GM18861 (cell line): Measurements from ENCODE around the gene SEMA5B.

Experiments used
- ATAC-seq: cut with Tn5 transposase; IDR thresholded peaks from one replicate; pipeline ENCODE4 v1.9.1; 2021; ENCODE audit not compliant: unreplicated experiment

SEMA5B gene

GRCh38 chr3:123025642-123026521 is 1.7 kb downstream of the SEMA5B start:
- no peak for ATAC-seq

- no peak for ATAC-seq
Measured at GRCh38 chr3:123024056-123024455, 3.5 kb downstream of the SEMA5B start.

- no peak for ATAC-seq
Measured at GRCh38 chr3:123021996-123022510, 5.5 kb downstream of the SEMA5B start.

GRCh38 chr3:123021388-123021787 is 6.2 kb downstream of the SEMA5B start:
- no peak for ATAC-seq

GRCh38 chr3:123020709-123021108 is 6.9 kb downstream of the SEMA5B start:
- ATAC-seq: no peak

DNA sequence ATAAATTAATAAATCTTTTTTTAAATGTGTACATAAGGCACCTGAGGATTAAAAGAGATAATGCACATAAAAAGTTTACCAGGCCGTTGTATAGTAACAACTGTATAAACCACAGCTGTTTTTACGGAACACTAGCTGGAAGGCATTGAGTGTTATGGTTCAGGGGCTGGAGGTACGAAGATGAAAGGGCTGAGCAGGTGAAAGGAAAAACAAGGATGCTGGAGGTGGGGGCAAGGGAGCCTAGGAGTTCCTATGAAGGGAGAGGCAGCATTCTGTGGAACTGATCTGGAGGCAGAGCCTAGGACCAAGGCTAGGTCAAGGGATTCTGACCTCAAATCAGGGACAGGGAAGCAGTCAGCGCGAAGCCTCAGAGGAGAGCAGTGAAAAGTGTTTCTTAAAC is 8.0 kb downstream of the SEMA5B start:
- no peak for ATAC-seq

DNA sequence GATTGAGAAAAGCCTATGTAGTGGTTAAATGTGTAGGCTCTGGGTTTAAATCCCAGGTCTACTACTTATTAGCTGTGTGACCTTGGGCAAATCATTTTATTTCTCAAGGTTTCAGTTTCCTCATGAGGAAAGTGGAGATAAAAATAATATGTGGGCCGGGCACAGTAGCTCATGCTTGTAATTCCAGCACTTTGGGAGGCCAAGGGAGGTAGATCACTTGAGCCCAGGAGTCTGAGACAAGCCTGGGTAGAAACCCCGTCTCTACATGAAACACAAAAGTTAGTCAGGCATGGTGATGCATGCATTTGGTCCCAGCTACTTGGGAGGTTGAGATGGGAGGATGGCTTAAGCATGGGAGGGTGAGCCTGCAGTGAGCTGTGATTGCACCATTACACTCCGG is 8.4 kb downstream of the SEMA5B start:
- no peak for ATAC-seq

DNA sequence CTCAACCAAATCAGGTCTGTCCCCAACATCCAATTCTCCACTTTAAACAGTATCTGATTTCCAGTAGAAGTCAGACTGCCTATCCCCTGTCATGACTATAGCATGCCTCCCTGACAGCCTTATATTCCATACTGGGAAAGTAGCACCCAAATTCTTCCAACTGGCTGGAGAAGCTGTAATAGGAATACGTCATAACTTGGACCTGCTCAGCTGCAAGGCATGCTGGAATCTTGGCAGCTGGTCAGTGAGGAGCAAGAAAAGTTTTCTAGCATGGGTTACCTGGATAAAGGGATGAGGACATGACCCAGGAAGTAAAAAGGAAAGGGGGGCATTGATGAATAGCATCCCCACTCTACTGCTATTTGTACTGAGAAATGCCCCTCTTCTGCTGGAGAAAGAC is 8.9 kb downstream of the SEMA5B start:
- no peak for ATAC-seq

DNA sequence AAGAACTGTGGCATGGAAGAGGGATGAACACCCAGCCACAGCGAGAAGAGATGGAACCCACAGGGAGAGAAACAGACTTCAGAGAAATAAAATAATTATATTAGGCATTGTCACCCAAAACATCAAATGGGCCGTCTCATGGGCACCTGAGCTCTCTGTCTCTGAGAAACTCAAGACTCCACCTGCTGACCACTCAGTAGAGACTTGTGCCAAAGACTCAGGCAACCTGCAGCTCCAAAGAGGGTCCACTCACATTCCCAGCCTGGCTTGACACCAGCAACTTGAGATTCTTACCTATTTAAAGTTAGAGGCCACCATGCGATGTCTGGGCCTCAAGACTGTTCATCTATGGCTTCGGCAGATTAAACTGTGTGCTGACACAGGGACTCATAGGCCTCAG is 12.0 kb downstream of the SEMA5B start:
- no peak for ATAC-seq

DNA sequence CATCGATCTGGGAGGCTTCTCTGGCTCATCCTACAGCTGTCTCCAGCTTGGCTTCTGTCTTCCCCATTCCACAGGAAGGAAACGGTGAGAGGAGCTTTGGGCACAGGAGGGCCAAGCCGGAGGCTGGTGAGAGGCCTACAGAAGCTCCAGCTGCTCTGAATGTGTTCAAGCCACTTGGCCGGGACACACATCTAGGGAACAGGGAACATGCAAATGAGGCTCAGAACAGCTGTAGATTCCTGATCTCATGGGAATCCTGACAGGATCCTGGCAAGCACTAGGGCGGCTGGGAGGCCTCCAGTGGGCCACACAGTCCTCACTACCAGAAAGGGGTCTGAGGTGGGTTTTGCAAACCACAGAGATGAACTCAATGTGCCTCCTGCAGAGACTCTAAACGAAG is 13.7 kb downstream of the SEMA5B start:
- ATAC-seq: no peak

DNA sequence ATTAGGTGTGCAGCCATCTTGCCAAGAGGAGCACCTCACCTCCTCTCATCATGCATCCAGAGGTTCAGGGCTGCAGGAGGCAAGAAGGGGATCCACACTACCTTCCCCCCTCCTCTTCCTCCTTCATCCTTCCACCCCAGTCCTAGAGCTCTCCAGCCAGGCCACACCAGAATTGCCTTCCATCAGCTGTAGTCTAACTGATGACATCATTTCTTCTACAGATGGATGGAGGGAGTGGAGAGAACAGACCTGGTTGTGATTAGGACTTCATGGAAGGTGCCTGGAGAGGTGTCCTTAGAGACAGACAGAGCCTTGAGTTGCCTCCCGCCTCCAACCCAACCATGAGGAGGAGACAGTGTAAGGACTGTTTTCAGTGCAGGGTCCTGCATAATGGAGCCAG is 14.9 kb downstream of the SEMA5B start:
- ATAC-seq: no peak

- ATAC-seq: no peak
Measured at GRCh38 chr3:123011447-123011846, 16.1 kb downstream of the SEMA5B start.

GRCh38 chr3:123008840-123009239 is 18.7 kb downstream of the SEMA5B start:
- ATAC-seq: no peak

DNA sequence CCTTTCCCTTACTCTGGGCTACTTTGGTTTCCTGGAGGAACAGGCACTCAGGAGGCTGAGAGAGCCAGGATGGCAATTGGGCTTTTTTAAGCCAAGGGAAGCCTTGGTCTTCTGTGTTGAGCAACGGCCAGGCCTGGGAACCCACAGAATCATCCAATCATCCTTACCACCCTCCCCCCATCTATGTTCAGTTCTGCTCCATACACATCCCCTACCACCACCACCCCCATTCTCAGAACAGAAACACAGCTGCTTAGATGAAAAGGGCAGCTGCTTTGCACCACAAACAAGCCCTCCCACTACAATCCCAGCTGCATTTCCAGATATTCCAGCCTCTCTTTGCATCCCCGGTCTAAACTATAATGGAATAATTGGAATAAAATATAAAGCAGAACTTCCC is 21.0 kb downstream of the SEMA5B start:
- no peak for ATAC-seq

DNA sequence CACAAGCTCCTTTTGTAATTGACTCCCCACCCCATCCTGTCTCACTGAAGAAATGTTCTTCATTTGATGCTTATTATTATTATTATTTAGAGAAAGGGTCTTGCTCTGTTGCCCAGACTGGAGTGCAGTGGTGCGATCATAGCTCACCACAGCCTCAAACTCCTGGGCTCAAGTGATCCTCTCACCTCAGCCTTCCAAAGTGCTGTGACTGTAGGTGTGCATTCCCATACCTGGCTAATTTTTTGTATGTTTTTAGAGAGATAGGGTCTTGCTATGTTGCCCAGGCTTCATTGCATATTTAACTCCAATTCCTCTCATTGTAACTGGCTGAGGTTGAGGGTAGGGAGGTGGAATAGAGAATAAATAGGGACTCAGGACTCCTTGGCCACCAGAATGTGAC is 22.3 kb downstream of the SEMA5B start:
- no peak for ATAC-seq

- no peak for ATAC-seq
Measured at GRCh38 chr3:123004201-123004918, 23.2 kb downstream of the SEMA5B start.

- ATAC-seq: no peak
Measured at GRCh38 chr3:123002749-123003497, 24.6 kb downstream of the SEMA5B start.

DNA sequence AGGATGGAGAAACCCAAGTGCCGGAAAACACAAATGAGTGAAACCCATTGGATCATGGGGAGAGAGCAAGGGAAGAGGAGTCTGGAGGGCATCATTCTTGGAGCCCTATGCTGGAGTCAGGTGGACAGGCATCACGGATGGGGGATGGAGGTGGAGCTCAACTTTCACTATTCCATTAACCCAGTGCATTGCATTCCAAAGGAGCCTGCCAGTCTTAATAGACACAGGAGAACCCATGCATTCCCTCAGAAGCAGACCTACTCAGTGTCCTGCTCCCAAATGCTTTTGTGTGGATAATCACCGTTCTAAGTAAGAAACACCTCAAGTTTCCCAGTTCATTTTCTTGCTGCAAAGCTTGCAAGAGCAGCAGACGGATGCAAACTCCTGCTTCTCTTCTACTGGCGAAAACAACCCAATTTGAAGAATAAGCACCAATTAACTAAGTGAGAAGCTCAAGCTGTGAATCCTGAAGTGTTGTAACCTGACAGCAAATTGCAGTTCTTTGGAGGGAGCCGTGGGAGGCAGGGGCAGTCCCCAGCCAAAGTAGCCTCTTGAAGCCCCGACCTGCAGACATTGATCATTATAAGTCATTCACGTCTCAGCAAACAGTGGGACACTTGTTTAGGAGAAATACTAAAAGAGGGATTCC is 25.3 kb downstream of the SEMA5B start:
- no peak for ATAC-seq

DNA sequence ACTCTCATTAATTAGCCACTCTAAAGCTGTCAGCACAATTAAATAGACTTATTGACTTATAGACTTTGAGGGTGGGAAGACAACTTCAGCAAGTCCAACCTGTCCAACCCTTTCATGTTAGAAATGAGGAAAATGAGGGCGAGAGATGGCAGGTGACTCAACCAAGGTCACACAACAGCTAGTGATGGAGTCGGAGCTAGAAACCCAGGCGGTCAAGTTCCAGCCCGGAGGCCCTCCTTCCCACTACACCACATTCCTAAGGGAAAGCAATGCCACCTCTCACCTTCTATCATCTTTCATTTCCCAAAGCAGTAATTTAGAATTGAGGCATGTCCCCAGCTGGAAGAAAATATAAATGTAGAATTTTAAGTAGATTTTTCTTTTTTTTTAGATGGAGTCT is 28.7 kb downstream of the SEMA5B start:
- no peak for ATAC-seq

- ATAC-seq: no peak
Measured at GRCh38 chr3:122998206-122998605, 29.4 kb downstream of the SEMA5B start.

- ATAC-seq: no peak
Measured at GRCh38 chr3:122996038-122996580, 31.5 kb downstream of the SEMA5B start.
